AG04450 (cell line): ENCODE measurements around the gene GPR78. TPM values are rescaled to one million over a fixed set of nuclear protein-coding genes. Genes with fewer than 3 reads are reported as not detected.

Source experiments
- CTCF ChIA-PET: fragments of 300-600, 350-600 bp; formaldehyde crosslinking; extraction: SDS; loops from one replicate; lab custom pipeline; 2022; ENCODE audit warnings: antibody characterized with exemption, inconsistent platforms; lab: Charles Lee
- POLR2A ChIA-PET: fragments of 350-600 bp; formaldehyde crosslinking; extraction: SDS; loops from one replicate; lab custom pipeline; 2021; ENCODE audit warnings: antibody characterized with exemption, inconsistent platforms; lab: Yijun Ruan, JAX
- DNase-seq: peaks from one replicate; pipeline ENCODE4 v3.0.0-alpha.2; 2011; ENCODE audit warnings: low read depth, low spot score
- H3K27ac ChIP-seq: one replicate; pipeline ENCODE4 v1.5.1; 2012; ENCODE audit warnings: low read depth, low read length, control low read depth
- H3K27me3 ChIP-seq: one replicate; pipeline ENCODE4 v1.6.0; 2012; ENCODE audit warnings: low read length; ENCODE audit not compliant: control insufficient read depth, insufficient read depth
- H3K4me3 ChIP-seq: 2 replicates; pipeline ENCODE4 v1.5.1; 2011; ENCODE audit warnings: mild to moderate bottlenecking, low read depth, low read length, control low read depth
- H3K9me3 ChIP-seq: 2 replicates; pipeline ENCODE4 v1.5.1; 2012; ENCODE audit warnings: low read length; ENCODE audit not compliant: control insufficient read depth, insufficient read depth
- CTCF ChIP-seq: IDR thresholded peaks from 2 replicates; pipeline ENCODE4 v1.5.1; 2011; ENCODE audit warnings: low read depth, low read length, control low read depth, inconsistent platforms
- polyA plus RNA-seq: library from polyadenylated mRNA; depleted of rRNA; stranded (reverse); fragments of >200 nt; gene quantifications from 2 replicates; pipeline ENCODE4 v1.2.3, GENCODE V29; 2011

GPR78 gene
- polyA plus RNA-seq, 1 experiment: 0.07 TPM

- ChIA-PET CTCF (no interaction called here), POLR2A (no interaction called here)
- no peak for TF ChIP-seq CTCF
- Histone ChIP-seq H3K27ac (no peak overlapping the region), H3K27me3 (peaks cover 3% of the 10 kb centered on the region), H3K9me3 (no peaks in the 10 kb centered on the region; the same call in 1 of the 2 replicates), H3K4me3 (no peak overlapping the region)
- DNase-seq: no peak
Observed at GRCh38 chr4:8538703-8539567, 41.3 kb upstream of the GPR78 start.

GRCh38 chr4:8539661-8540060, 40.5 kb upstream of the GPR78 start:
- Histone ChIP-seq H3K4me3 (no peak overlapping the region), H3K27ac (no peak overlapping the region), H3K9me3 (peaks cover 2% of the 10 kb centered on the region; the same call in 1 of the 2 replicates), H3K27me3 (peaks cover 5% of the 10 kb centered on the region)
- POLR2A ChIA-PET: no interaction called here
- CTCF ChIA-PET: no interaction called here
- DNase-seq: no peak
- no peak for TF ChIP-seq CTCF

GRCh38 chr4:8540072-8540471, 40.1 kb upstream of the GPR78 start:
- peaks cover 6% of the 10 kb centered on the region; the same call in 1 of the 2 replicates for H3K9me3 ChIP-seq
- DNase-seq: no peak
- no peak overlapping the region for H3K27ac ChIP-seq
- no peak for TF ChIP-seq CTCF
- ChIA-PET POLR2A (no interaction called here), CTCF (no interaction called here)
- no peak overlapping the region for H3K4me3 ChIP-seq
- peaks cover 6% of the 10 kb centered on the region for H3K27me3 ChIP-seq

- Histone ChIP-seq H3K27ac (no peak overlapping the region), H3K27me3 (peaks cover 6% of the 10 kb centered on the region), H3K4me3 (no peak overlapping the region), H3K9me3 (peaks cover 9% of the 10 kb centered on the region; the same call in 1 of the 2 replicates)
- CTCF ChIA-PET: no interaction called here
- TF ChIP-seq CTCF: no peak
- no peak for DNase-seq
- POLR2A ChIA-PET: no interaction called here
Observed at GRCh38 chr4:8540586-8540985, 39.6 kb upstream of the GPR78 start.

GRCh38 chr4:8540991-8541390, 39.2 kb upstream of the GPR78 start:
- Histone ChIP-seq H3K4me3 (no peak overlapping the region), H3K27ac (no peak overlapping the region), H3K9me3 (peaks cover 9% of the 10 kb centered on the region; the same call in 1 of the 2 replicates), H3K27me3 (peaks cover 6% of the 10 kb centered on the region)
- no peak for DNase-seq
- ChIA-PET CTCF (no interaction called here), POLR2A (no interaction called here)
- no peak for TF ChIP-seq CTCF
